ENCODE results near the gene NPY. TPM values are rescaled to one million over a fixed set of nuclear protein-coding genes. Genes with fewer than 3 reads are reported as not detected.

Gene NPY
- total RNA-seq, 2 experiments from 2014 or later = not detected

- TF ChIP-seq CTCF (IDR thresholded peaks at IDR 0.05) = no peak
- no peaks in the 10 kb centered on the region for H3K36me3 Mint-ChIP-seq (ENCODE audit: low read depth)
- POLR2A ChIA-PET = no interaction called here
These were observed 29.8 kb downstream of the NPY start for GRCh38 chr7:24313777-24314176.

GRCh38 chr7:24316340-24316739 lies 32.4 kb downstream of the NPY start:
- DNase-seq = no peak
- Histone ChIP-seq H3K4me3 (ENCODE audit: low read length) (no peak overlapping the region), H3K36me3 (ENCODE audit: insufficient read depth, low read length) (no peaks in the 10 kb centered on the region), H3K27ac (ENCODE audit: low read depth in 1 of 2, low read length in 2 of 2) (no peak overlapping the region), H3K9me3 (ENCODE audit: control insufficient read depth in 1 of 2, insufficient read depth in 1 of 2, low read length in 2 of 2) (no peaks in the 10 kb centered on the region), H3K4me1 (ENCODE audit: insufficient read depth, low read length) (no peaks in the 10 kb centered on the region), H3K27me3 (ENCODE audit: control insufficient read depth in 1 of 2, insufficient read depth in 2 of 2, low read length in 2 of 2) (peaks cover 2 to 6% of the 10 kb centered on the region in 2 experiments)
- Mint-ChIP-seq H3K27me3 (peaks cover 17% of the 10 kb centered on the region), H3K27ac (no peak overlapping the region), H3K36me3 (ENCODE audit: low read depth) (no peaks in the 10 kb centered on the region), H3K4me3 (no peak overlapping the region), H3K9me3 (no peaks in the 10 kb centered on the region), H3K4me1 (ENCODE audit: low read depth) (no peaks in the 10 kb centered on the region)
- ChIA-PET POLR2A (no interaction called here), CTCF (no interaction called here)
- no peak for TF ChIP-seq CTCF (IDR thresholded peaks at IDR 0.05)
- intact Hi-C loops (cut with DNase I, micrococcal nuclease) = no loop called here
- no peak for ATAC-seq (ENCODE audit: poor library complexity)

More at GRCh38 chr7:24313777-24314176, 29.8 kb downstream of the NPY start:
- Mint-ChIP-seq H3K9me3 (no peaks in the 10 kb centered on the region), H3K27me3 (peaks cover 17% of the 10 kb centered on the region), H3K27ac (no peak overlapping the region), H3K4me3 (no peak overlapping the region), H3K4me1 (ENCODE audit: low read depth) (no peaks in the 10 kb centered on the region)
- Histone ChIP-seq H3K27me3 (ENCODE audit: control insufficient read depth in 1 of 2, insufficient read depth in 2 of 2, low read length in 2 of 2) (peaks cover under 1 to 2% of the 10 kb centered on the region in 2 experiments), H3K4me3 (ENCODE audit: low read length) (no peak overlapping the region), H3K9me3 (ENCODE audit: control insufficient read depth in 1 of 2, insufficient read depth in 1 of 2, low read length in 2 of 2) (no peaks in the 10 kb centered on the region), H3K4me1 (ENCODE audit: insufficient read depth, low read length) (no peaks in the 10 kb centered on the region), H3K36me3 (ENCODE audit: insufficient read depth, low read length) (no peaks in the 10 kb centered on the region), H3K27ac (ENCODE audit: low read depth in 1 of 2, low read length in 2 of 2) (no peak overlapping the region)
- no peak for DNase-seq
- intact Hi-C loops (cut with DNase I, micrococcal nuclease) = no loop called here
- CTCF ChIA-PET = no interaction called here
- no peak for ATAC-seq (ENCODE audit: poor library complexity)

- DNase-seq (no peak), ATAC-seq (ENCODE audit: poor library complexity) (no peak)
- Histone ChIP-seq H3K4me1 (ENCODE audit: insufficient read depth, low read length) (no peaks in the 10 kb centered on the region), H3K27me3 (ENCODE audit: control insufficient read depth in 1 of 2, insufficient read depth in 2 of 2, low read length in 2 of 2) (peaks cover 2 to 6% of the 10 kb centered on the region in 2 experiments), H3K4me3 (ENCODE audit: low read length) (no peak overlapping the region), H3K9me3 (ENCODE audit: control insufficient read depth in 1 of 2, insufficient read depth in 1 of 2, low read length in 2 of 2) (no peaks in the 10 kb centered on the region), H3K36me3 (ENCODE audit: insufficient read depth, low read length) (no peaks in the 10 kb centered on the region), H3K27ac (ENCODE audit: low read depth in 1 of 2, low read length in 2 of 2) (no peak overlapping the region)
- Mint-ChIP-seq H3K36me3 (ENCODE audit: low read depth) (no peaks in the 10 kb centered on the region), H3K4me3 (no peak overlapping the region), H3K9me3 (no peaks in the 10 kb centered on the region), H3K4me1 (ENCODE audit: low read depth) (no peaks in the 10 kb centered on the region), H3K27me3 (peaks cover 22% of the 10 kb centered on the region), H3K27ac (no peak overlapping the region)
- intact Hi-C loops (cut with DNase I, micrococcal nuclease) = no loop called here
- POLR2A ChIA-PET = no interaction called here
- CTCF ChIA-PET = no interaction called here
- no peak for TF ChIP-seq CTCF (IDR thresholded peaks at IDR 0.05)
These were observed 34.3 kb downstream of the NPY start for GRCh38 chr7:24318326-24318725.

Data from CD4-positive, alpha-beta T cell (primary cell).